Measurements from ENCODE around the gene RAB3A.
A peak's percentile ranks its signal among the peaks of the same experiment; 100 is the strongest.

The RAB3A gene

GRCh38 chr19:18168673-18169381 lies 35.0 kb downstream of the RAB3A start:
- no peak for TF ChIP-seq CTCF (IDR thresholded peaks at IDR 0.05; ENCODE audit: insufficient read depth, low read length, poor library complexity, severe bottlenecking)
- no peak for DNase-seq (ENCODE audit: extremely low read depth, insufficient read length)
- Histone ChIP-seq H3K27me3 (replicated peaks; ENCODE audit: control insufficient read depth, insufficient read depth, low read length) (no peaks in the 10 kb centered on the region), H3K36me3 (ENCODE audit: control insufficient read depth, insufficient read depth, low read length) (peaks cover 7% of the 10 kb centered on the region), H3K4me3 (replicated peaks; ENCODE audit: low read depth, low read length) (no peak overlapping the region)

GRCh38 chr19:18167975-18168645 lies 35.7 kb downstream of the RAB3A start:
- peaks cover 7% of the 10 kb centered on the region for H3K36me3 ChIP-seq (ENCODE audit: control insufficient read depth, insufficient read depth, low read length)
- no peak for DNase-seq (ENCODE audit: extremely low read depth, insufficient read length)
- H3K27me3 ChIP-seq (replicated peaks; ENCODE audit: control insufficient read depth, insufficient read depth, low read length): no peaks in the 10 kb centered on the region
- H3K4me3 ChIP-seq (replicated peaks; ENCODE audit: low read depth, low read length): no peak overlapping the region
- peak; percentile 87 for TF ChIP-seq CTCF (IDR thresholded peaks at IDR 0.05; ENCODE audit: insufficient read depth, low read length, poor library complexity, severe bottlenecking)

DNA sequence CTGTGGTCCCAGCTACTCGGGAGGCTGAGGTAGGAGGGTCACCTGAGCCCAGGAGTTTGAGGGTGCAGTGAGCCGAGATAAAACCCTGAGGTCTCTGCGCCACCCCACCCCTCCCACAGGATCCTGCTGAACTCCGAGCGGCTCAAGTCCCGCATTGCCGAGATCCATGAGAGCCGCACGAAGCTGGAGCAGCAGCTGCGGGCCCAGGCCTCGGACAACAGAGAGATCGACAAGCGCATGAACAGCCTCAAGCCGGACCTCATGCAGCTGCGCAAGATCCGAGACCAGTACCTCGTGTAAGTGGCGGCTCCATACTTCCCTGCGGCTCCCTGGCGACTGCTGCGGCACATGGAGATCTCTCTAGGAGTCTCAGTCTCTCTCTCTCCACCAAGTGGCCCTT lies 36.8 kb downstream of the RAB3A start:
- DNase-seq (ENCODE audit: extremely low read depth, insufficient read length): no peak
- Histone ChIP-seq H3K36me3 (ENCODE audit: control insufficient read depth, insufficient read depth, low read length) (peaks cover 15% of the 10 kb centered on the region), H3K27me3 (replicated peaks; ENCODE audit: control insufficient read depth, insufficient read depth, low read length) (no peaks in the 10 kb centered on the region), H3K4me3 (replicated peaks; ENCODE audit: low read depth, low read length) (no peak overlapping the region)
- TF ChIP-seq CTCF (IDR thresholded peaks at IDR 0.05; ENCODE audit: insufficient read depth, low read length, poor library complexity, severe bottlenecking): no peak

- Histone ChIP-seq H3K27me3 (replicated peaks; ENCODE audit: control insufficient read depth, insufficient read depth, low read length) (no peaks in the 10 kb centered on the region), H3K36me3 (ENCODE audit: control insufficient read depth, insufficient read depth, low read length) (peaks cover 17% of the 10 kb centered on the region), H3K4me3 (replicated peaks; ENCODE audit: low read depth, low read length) (no peak overlapping the region)
- TF ChIP-seq CTCF (IDR thresholded peaks at IDR 0.05; ENCODE audit: insufficient read depth, low read length, poor library complexity, severe bottlenecking): no peak
- no peak for DNase-seq (ENCODE audit: extremely low read depth, insufficient read length)
These were observed 37.9 kb downstream of the RAB3A start for GRCh38 chr19:18165794-18166544.

DNA sequence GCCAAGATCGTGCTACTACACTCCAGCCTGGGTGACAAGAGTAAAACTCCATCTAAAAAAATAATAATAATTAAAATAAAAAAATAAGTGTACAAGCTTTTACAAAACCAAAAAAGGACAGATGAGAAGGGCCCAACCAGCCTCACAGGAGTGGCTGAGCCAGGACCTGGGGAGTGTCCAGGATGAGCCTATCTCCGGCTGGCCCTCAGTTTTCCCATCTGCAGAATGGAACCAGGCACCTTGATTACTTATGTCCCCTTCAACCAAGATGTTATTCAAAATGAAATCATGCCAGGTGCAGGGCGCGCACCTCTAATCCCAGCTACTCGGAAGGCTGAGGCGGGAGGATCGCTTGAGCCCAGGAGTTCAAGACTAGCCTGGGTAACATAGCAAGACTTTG lies 39.8 kb downstream of the RAB3A start:
- Histone ChIP-seq H3K36me3 (ENCODE audit: control insufficient read depth, insufficient read depth, low read length) (peaks cover 17% of the 10 kb centered on the region), H3K4me3 (replicated peaks; ENCODE audit: low read depth, low read length) (no peak overlapping the region), H3K27me3 (replicated peaks; ENCODE audit: control insufficient read depth, insufficient read depth, low read length) (no peaks in the 10 kb centered on the region)
- DNase-seq (ENCODE audit: extremely low read depth, insufficient read length): no peak
- TF ChIP-seq CTCF (IDR thresholded peaks at IDR 0.05; ENCODE audit: insufficient read depth, low read length, poor library complexity, severe bottlenecking): no peak
